Erythroblast (primary cell): ENCODE data around the gene TLCD3A.
"Not testable (repeated sequence)": the region's sequence is repeated elsewhere in the genome, so short reads cannot be mapped to it uniquely, and the experiment has no call there.

Experiments used
- DNase-seq, 2 experiments: peaks; one replicate each; lab custom pipeline; 2025; lab: John Stamatoyannopoulos, UW
- GATA1 ChIP-seq: IDR thresholded peaks from 2 replicates; pipeline ENCODE4 v1.6.1; 2011; ENCODE audit warnings: low read depth, mild to moderate bottlenecking, control low read depth, low read length, moderate library complexity
- POLR2A ChIP-seq: IDR thresholded peaks from 2 replicates; pipeline ENCODE4 v1.6.1; 2011; ENCODE audit warnings: mild to moderate bottlenecking, low read length

Gene TLCD3A

DNA sequence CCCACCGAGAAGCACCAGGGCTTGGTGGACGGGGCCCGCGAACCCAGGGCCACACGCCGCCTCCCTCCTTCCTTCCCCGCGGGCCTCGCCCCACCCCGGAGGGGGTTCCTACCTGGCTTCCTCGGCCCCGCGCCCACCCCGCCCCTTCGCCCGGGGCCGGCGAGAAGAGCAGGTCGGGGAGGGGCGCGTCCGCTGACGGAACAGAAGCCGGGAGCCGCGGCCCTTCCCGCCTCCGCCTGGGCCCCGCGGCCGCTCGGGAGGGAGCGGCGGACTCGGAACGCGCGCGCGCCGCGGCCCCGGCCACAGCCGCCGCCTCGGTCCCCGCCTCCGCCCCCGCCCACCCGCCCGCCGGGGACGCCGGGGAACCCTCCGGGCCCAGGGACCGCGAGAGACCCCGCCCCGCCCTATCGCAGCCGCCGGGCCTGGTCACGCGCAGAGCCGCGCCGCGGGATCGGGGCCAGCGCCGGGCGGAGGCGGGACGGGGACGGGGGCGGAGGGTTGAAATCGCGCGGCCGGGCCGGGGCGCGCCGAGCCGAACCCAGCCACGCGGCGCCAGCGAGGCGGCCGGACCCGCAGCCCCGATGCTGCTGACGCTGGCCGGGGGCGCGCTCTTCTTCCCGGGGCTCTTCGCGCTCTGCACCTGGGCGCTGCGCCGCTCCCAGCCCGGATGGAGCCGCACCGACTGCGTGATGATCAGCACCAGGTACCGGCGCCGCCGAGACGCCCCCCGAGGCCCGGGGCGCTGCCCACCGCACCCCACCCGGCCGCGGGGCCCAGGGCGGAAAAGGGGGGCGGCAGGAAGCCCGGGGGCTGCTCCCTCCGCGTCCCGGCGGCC is at the start of gene TLCD3A:
TSS of gene TLCD3A (plus strand) at position 530 of the 835 bp plus-strand sequence. CDS start at position 582, 52 bp downstream.
- DNase-seq = peak; percentile 81 to 88
- no peak for TF ChIP-seq POLR2A
- TF ChIP-seq GATA1 = no peak

DNA sequence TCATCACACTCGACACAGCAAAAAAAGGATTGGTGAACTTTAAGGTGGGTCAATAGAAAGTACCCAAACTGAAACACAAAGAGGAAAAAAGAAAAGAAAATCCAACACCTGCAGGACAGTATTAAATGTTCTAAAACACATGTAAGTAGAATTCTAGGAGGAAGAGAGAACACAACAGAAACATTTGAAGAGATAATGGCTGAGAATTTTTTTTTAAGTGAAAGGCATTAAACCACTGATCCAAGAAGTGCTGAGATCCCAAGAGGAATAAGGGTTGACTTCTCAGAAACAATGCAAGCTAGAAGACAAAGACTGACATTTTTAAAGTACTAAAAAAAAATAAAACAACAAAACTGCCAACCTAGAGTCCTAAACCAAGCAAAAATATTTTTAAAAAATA is 49.4 kb upstream of the TLCD3A start:
- TF ChIP-seq GATA1 = no peak
- no peak for TF ChIP-seq POLR2A
- DNase-seq = no peak

DNA sequence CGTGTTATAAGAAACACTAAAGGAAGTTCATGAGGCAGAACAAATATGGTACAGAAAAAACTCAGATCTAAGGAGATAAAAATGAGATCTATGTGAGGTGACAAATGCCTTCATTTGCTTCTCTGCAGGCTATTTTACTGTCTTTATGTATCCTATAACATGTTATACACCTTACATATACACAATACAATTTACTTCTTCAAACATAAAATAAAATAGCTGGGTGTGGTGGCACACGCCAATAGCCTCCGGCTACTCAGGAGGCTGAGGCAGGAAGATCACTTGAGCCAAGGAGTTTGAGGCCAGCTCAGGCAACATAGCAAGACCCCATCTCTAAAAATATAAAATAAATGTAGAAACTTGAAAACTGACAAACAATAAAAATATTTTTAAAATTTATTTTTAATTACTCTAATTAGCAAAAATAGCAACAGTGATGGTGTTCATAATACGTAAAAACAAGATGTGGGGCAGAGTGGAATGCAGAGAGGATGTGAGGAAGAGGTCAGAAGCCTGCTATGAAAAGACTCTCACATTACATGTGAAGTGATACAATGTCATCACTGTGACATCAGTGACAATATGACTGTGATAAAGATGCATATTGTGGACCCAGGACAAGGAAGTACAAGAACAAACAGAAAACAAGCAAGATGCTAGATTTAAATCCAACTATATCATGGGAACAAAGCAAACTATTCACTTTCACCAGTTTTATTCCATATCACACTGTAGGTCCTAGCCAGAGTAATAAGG is 48.7 kb upstream of the TLCD3A start:
- no peak for DNase-seq
- no peak for TF ChIP-seq POLR2A
- no peak for TF ChIP-seq GATA1

DNA sequence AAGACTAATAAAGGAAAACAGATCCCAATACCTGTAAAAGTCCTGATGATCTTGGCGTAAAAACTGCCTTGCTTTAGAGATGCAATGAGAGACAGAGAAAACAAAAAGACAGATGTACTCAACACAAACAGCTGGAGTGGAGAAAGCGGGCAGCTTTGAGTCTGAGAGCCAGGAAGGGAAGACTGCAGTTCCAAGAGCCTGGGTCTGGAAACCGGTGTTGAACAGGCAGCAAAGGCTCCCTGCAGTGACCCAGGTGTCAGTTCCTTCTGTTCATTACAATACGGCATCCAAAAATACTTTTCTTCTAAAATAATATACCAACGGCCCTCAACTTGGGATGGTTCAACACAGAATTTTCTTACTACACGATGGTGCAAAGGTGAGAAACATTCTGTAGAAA is 47.4 kb upstream of the TLCD3A start:
- TF ChIP-seq GATA1 (no peak), POLR2A (no peak)
- DNase-seq = no peak

DNA sequence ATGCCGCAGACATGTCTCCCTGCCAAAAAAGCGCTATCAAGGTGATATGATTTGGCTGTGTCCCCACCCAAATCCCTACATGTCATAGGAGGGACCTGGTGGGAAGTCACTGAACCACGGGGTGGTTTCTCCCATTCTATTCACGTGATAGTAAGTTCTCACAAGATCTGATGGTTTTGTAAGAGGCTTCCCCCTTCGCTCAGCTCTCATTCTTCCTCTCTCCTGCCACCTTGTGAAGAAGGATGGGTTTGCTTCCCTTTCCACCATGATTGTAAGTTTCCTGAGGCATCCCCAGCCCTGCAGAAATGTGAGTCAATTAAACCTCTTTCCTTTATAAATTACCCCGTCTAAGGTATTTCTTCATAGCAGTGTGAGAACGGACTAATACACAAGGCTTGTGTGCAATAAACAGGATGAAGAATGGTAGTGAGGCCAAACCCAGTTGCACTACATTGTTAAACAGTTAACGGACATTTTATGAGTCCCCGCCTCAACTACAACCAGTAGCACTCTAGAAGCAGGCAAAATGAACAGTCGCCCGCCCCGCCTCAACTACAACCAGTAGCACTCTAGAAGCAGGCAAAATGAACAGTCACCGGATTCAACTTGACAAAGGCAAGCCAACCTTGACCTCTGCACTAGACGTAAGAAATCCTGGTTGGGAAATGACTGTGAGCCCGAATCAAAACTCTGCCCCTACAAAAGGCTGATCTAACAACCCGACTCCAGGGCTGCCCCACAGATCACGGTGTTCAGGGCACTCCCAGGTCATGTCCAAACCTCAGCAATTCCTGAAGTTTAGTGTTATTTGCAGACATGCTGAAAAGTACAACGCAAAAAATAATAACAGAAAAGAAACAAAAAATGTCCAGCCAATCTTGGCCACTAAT is 44.1 kb upstream of the TLCD3A start:
- no peak for TF ChIP-seq GATA1
- TF ChIP-seq POLR2A = no peak
- DNase-seq = peak; percentile 55 to 64

DNA sequence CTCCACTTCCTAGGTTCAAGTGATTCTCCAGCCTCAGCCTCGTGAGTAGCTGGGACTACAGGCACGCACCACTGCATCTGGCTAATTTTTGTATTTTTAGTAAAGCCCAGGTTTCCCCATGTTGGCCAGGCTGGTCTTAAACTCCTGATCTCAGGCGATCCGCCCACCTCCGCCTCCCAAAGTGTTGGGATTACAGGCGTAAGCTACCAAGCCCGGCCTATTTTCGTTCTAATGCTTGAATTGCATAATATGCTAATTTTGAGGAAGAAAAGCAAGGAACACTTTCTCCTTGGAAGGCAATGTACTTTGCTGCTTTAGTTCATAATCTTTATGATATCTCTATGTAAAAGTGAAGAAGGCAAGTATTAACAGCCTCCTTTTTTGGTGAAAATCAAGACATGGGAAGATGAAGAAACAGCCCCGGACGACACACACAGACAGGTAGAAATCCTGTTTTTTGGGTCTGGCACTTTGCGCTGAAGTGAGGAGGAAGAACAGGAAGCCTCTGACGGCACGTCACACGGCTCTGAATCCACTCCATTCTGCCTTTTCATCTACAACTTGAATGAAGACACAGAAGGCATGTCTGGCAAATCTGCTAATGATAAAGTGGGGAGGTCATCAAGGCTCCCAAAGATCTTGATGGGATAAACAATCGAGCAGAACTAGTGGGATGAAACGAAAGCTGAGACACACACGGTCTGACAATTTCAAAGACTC is 42.7 kb upstream of the TLCD3A start:
- TF ChIP-seq GATA1 = no peak
- TF ChIP-seq POLR2A = no peak
- no peak for DNase-seq

DNA sequence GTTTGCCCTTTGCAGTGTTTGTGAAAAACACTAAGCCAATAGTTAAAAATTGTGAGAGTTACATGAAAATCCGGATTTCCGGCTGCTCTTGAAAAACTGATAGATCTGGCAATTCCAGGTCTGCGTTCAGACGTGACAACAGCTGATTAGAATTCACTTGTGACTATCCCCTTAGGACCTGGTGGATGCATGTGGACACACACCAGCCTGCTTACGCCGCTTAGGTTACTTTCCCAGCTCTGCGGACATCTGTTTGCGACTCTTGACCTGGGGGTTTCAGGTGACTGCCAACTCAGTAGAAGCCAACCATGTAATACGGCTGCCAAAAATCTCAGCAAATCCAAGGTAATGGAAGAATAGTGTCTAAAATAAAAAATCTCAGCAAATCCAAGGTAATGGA is 42.0 kb upstream of the TLCD3A start:
- no peak for DNase-seq
- TF ChIP-seq GATA1 = no peak
- no peak for TF ChIP-seq POLR2A

DNA sequence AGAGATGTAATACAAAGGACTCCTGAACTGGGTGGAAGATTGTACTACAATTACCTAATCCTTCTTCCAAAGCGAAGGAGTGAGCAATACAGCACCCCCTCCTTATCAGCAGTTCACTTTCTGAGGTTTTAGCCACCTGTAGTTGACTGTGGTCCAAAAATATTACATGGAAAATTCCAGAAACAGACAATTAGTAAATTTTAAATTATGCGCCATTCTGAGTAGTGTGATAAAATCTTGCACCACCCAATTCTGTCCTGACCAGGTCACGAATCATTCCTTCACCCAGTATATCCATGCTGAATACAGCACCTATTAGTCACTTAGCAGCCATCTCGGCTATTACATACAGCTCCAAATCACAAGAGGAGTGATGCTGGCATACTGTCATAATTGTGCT is 41.0 kb upstream of the TLCD3A start:
- TF ChIP-seq GATA1 = no peak
- no peak for TF ChIP-seq POLR2A
- no peak for DNase-seq

DNA sequence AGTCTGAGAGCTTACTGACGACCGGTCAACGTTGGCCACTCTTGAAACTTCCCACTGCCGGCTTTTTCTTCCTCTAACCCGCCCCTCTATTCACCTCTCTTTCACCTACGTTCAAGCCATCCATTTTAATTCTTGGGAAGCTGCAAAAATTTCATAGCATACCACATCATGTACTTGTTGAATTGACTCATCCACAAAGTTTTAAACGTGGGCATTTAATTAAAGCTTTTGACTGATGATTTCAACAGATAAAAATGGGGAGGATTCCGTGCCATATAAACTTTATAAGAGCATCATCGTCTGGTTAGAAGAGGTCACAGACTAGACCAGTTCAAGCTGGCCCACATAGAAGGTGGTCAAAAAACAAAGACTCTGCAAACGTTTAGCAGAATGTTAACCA is 40.3 kb upstream of the TLCD3A start:
- TF ChIP-seq GATA1 = no peak
- no peak for TF ChIP-seq POLR2A
- no peak for DNase-seq

DNA sequence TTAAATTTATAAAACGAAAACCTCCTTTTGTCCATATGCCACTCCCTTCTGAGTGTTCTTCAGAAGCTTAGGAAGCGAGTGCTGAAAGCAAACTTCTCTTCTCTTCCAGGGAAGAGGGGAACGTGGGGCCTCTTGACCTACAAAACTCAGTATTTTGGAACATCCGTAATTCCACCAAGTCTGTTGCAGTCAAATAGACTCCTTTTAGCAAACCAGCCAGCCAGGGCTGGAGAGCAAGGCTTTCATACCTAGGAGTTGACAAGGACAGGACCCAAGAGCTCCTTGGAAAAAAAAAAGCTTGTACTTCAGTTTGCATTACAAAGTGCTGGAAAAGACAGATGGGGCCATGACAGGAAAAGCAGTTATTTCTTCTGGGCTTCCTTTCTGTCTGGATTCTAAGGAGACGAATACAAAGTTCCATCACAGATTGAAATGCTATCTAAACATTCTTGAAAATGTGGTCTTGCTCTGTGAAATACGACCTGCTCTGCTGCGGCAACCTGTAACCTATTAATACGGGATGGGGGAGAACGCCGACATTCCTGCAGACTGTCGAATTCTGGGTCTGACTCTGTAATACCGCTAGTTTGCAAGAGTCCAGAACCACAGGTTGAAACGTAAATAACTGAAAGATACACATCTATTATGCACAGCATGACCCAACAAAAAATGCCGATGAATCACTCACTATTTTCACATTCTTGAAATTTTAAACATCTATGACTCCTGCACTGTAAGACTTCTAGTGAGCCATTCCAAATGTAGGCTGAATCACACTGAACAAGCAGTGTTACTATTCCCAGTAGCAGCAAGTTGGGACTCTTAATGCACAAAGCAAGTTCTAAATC is 38.4 kb upstream of the TLCD3A start:
- no peak for TF ChIP-seq GATA1
- TF ChIP-seq POLR2A = no peak
- peak in 1 of 2 experiments; percentile 31 for DNase-seq

DNA sequence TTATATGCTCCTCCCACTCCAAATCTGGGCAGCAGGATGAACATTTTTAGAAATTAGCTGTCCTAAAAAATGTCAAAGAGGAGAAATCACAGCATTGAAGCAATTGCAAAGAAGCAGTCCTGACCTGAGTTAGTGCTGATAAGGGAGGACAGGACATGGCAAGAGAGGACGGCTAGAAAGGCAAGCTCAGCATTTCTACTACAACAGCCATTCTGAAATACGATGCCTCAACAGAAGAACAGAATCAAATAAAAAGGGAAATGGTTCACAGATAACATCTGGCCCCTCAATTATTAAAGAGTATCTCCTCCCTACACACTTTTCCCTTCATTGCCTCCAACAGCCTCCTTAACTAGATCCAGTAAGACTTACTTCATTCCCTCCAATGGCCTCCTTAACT is 36.0 kb upstream of the TLCD3A start:
- no peak for DNase-seq
- TF ChIP-seq GATA1 (no peak), POLR2A (no peak)

DNA sequence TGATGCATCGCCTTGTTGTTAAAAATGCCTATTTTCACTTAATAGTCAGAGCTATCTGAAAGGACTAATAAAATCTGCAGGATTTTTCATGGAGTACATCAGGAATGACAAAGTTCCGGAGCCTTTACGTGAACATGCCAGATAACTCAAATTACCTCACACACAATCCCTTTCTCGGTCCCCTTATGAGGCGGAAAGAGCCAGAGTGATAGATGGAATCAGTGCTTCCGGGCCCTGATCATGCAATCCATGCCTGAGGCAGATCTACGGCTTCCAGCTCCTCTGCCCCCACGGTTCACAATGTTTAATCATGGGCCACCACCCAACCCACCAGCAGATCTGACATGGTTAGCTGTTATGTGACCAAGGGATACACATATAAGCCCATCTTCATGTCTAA is 34.7 kb upstream of the TLCD3A start:
- TF ChIP-seq GATA1 (no peak), POLR2A (no peak)

DNA sequence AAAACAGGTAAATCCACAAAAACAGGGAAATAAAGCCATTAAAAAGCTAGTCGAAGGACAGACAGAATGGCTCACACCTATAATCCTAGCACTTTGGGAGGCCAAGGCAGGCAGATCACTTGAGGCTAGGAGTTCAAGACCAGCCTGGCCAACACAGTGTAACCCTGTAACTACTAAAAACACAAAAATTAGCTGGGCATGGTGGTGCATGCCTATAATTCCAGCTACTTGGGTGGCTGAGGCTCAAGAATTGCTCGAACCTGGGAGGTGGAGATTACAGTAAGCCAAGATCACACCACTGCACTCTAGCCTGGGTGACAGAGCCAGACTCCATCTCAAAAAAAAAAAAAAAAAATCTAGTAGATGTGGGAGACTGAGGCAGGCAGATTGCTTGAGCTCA is 34.3 kb upstream of the TLCD3A start:
- DNase-seq = not testable (repeated sequence)

More for the DNA sequence above, 34.7 kb upstream of the TLCD3A start:
- DNase-seq = no peak
